CD14-positive monocyte (primary cell): ENCODE data around the gene GRIK4. TPM values are rescaled to one million over a fixed set of nuclear protein-coding genes. Genes with fewer than 3 reads are reported as not detected.

ENCODE experiments used
- DNase-seq, 3 donors: peaks; one replicate each; pipeline ENCODE4 v3.0.0-alpha.2; 2011 to 2022
- H2AFZ ChIP-seq: 2 replicates; pipeline ENCODE4 v1.6.0; 2012; ENCODE audit warnings: mild to moderate bottlenecking, low read depth, low read length, inconsistent platforms; ENCODE audit not compliant: insufficient read depth, poor library complexity, severe bottlenecking
- H3K27ac ChIP-seq, 2 donors: 1 replicate in 1 of 2; 2 replicates in 1 of 2; pipeline ENCODE4 v1.5.1; 2012 to 2013; ENCODE audit warnings: low read length in 2 of 2, control low read depth in 1 of 2, inconsistent platforms in 1 of 2, low read depth in 1 of 2, mild to moderate bottlenecking in 1 of 2
- H3K27me3 ChIP-seq, 2 donors: one replicate each; pipeline versions ENCODE4 v1.6.0 to v1.6.1; 2011 to 2013; ENCODE audit warnings: low read length in 2 of 2; ENCODE audit not compliant: control insufficient read depth in 2 of 2, insufficient read depth in 2 of 2
- H3K36me3 ChIP-seq, 2 donors: replicated peaks in 1 of 2; 1 replicate in 1 of 2; 2 replicates in 1 of 2; pipeline versions ENCODE4 v1.5.1 to v1.6.1; 2012 to 2013; ENCODE audit warnings: low read length in 2 of 2, control low read depth in 1 of 2, inconsistent platforms in 1 of 2, mild to moderate bottlenecking in 1 of 2; ENCODE audit not compliant: insufficient read depth in 2 of 2, control insufficient read depth in 1 of 2
- H3K4me1 ChIP-seq, 2 donors: 1 replicate in 1 of 2; 2 replicates in 1 of 2; pipeline versions ENCODE4 v1.5.1 to v1.6.1; 2012 to 2013; ENCODE audit warnings: low read length in 2 of 2, control low read depth in 1 of 2, inconsistent platforms in 1 of 2, mild to moderate bottlenecking in 1 of 2, moderate library complexity in 1 of 2; ENCODE audit not compliant: insufficient read depth in 2 of 2, control insufficient read depth in 1 of 2
- H3K4me2 ChIP-seq: replicated peaks from 2 replicates; pipeline ENCODE3; 2012; ENCODE audit warnings: low read length, moderate library complexity, mild to moderate bottlenecking; ENCODE audit not compliant: poor library complexity, severe bottlenecking; ENCODE audit errors: extremely low read depth
- H3K4me3 ChIP-seq, 3 experiments: fragments of 200-600 bp in 1 of 3; sonication (generic) in 1 of 3; replicated peaks in 1 of 3; 1 replicate in 2 of 3; 2 replicates in 1 of 3; pipeline ENCODE4 v1.5.1; 2011 to 2013; ENCODE audit warnings: low read length in 3 of 3, mild to moderate bottlenecking in 3 of 3, control low read depth in 2 of 3, low read depth in 2 of 3, inconsistent platforms in 1 of 3, moderate library complexity in 1 of 3
- H3K79me2 ChIP-seq: 2 replicates; pipeline ENCODE4 v1.6.0; 2012; ENCODE audit warnings: mild to moderate bottlenecking, control low read depth, inconsistent platforms, low read length, moderate library complexity; ENCODE audit not compliant: insufficient read depth
- H3K9ac ChIP-seq: 2 replicates; pipeline ENCODE4 v1.6.0; 2017; ENCODE audit warnings: low read length, mild to moderate bottlenecking; ENCODE audit not compliant: insufficient read depth, poor library complexity, severe bottlenecking
- H3K9me3 ChIP-seq, 2 donors: replicated peaks in 1 of 2; 1 replicate in 1 of 2; 2 replicates in 1 of 2; pipeline versions ENCODE4 v1.5.1 to v1.6.1; 2012 to 2013; ENCODE audit warnings: low read length in 2 of 2, control low read depth in 1 of 2; ENCODE audit not compliant: control insufficient read depth in 1 of 2, insufficient read depth in 1 of 2
- H4K20me1 ChIP-seq: 2 replicates; pipeline ENCODE4 v1.6.0; 2012; ENCODE audit warnings: mild to moderate bottlenecking, low read length, control low read depth, moderate library complexity; ENCODE audit not compliant: insufficient read depth
- H3K27ac Mint-ChIP-seq, 7 donors: one replicate each; pipeline ENCODE4 v1.8.0; 2020; ENCODE audit warnings: mild to moderate bottlenecking in 7 of 7, mixed read lengths in 7 of 7, moderate library complexity in 6 of 7, inconsistent platforms in 2 of 7
- H3K27me3 Mint-ChIP-seq, 3 donors: one replicate each; pipeline ENCODE4 v1.8.0; 2021 to 2022; ENCODE audit warnings: low read depth in 3 of 3, mild to moderate bottlenecking in 3 of 3, mixed read lengths in 3 of 3, moderate library complexity in 3 of 3, inconsistent platforms in 1 of 3
- H3K36me3 Mint-ChIP-seq, 2 donors: one replicate each; pipeline ENCODE4 v1.8.0; 2020; ENCODE audit warnings: mixed read lengths in 2 of 2, inconsistent platforms in 1 of 2, mild to moderate bottlenecking in 1 of 2
- H3K4me1 Mint-ChIP-seq: one replicate; pipeline ENCODE4 v1.8.0; 2020; ENCODE audit warnings: mild to moderate bottlenecking, mixed read lengths
- H3K4me3 Mint-ChIP-seq, 2 donors: one replicate each; pipeline ENCODE4 v1.8.0; 2020; ENCODE audit warnings: mild to moderate bottlenecking in 2 of 2, mixed read lengths in 2 of 2, moderate library complexity in 1 of 2
- H3K9me3 Mint-ChIP-seq, 7 donors: one replicate each; pipeline ENCODE4 v1.8.0; 2020 to 2022; ENCODE audit warnings: mixed read lengths in 7 of 7, mild to moderate bottlenecking in 6 of 7, moderate library complexity in 6 of 7, inconsistent platforms in 2 of 7
- CTCF ChIP-seq: fragments of 200-600 bp; IDR thresholded peaks from one replicate; pipeline ENCODE4 v1.8.0; 2022; ENCODE audit warnings: antibody characterized with exemption, mild to moderate bottlenecking
- WGBS: methylation state at CpG from one replicate; pipeline ENCODE4 v1.1.5; 2013; ENCODE audit warnings: missing lambda C conversion rate; ENCODE audit not compliant: insufficient coverage; 5-methylcytosine and 5-hydroxymethylcytosine counted together
- intact Hi-C, 2 donors: fragments of 100-400 bp; cut with micrococcal nuclease; formaldehyde crosslinking; loops; one replicate each; pipeline versions ENCODE4 v1.15.0 to v1.15.1; 2023
- polyA plus RNA-seq, 3 donors: library from polyadenylated mRNA; depleted of rRNA in 1 of 3; unstranded in 2 of 3; stranded (reverse) in 1 of 3; fragments of 300-500 nt in 2 of 3; fragments of >200 nt in 1 of 3; fragmentation: Illumina TruSeq in 2 of 3; gene quantifications; 1 replicate in 2 of 3; 2 replicates in 1 of 3; pipeline ENCODE4 v1.2.3, GENCODE V29; 2012 to 2021

Gene GRIK4
- polyA plus RNA-seq, 3 donors = not detected

GRCh38 chr11:120561286-120561685, 49.7 kb downstream of the GRIK4 start:
- WGBS = 91% methylated on average over 5 of the region's 11 CpGs
- peaks cover 33 to 51% (median 36%) of the 10 kb centered on the region in 3 donors for H3K27me3 Mint-ChIP-seq
- H3K4me3 Mint-ChIP-seq = no peak overlapping the region

GRCh38 chr11:120562806-120563425, 51.4 kb downstream of the GRIK4 start:
- no peak overlapping the region for H3K27ac Mint-ChIP-seq
- H3K4me3 Mint-ChIP-seq = peak overlapping the region in 1 of 2 donors; percentile 84
- Histone ChIP-seq H3K4me2 (no peak overlapping the region), H3K4me3 (no peak overlapping the region), H4K20me1 (no peaks in the 10 kb centered on the region), H3K27me3 (peaks cover 25 to 44% of the 10 kb centered on the region in 2 donors), H3K9me3 (no peaks in the 10 kb centered on the region), H3K9ac (no peak overlapping the region), H3K27ac (no peak overlapping the region), H2AFZ (no peak overlapping the region), H3K79me2 (no peaks in the 10 kb centered on the region), H3K36me3 (no peaks in the 10 kb centered on the region), H3K4me1 (no peaks in the 10 kb centered on the region)
- no peaks in the 10 kb centered on the region for H3K36me3 Mint-ChIP-seq
- intact Hi-C loops = no loop called here
- no peaks in the 10 kb centered on the region for H3K4me1 Mint-ChIP-seq
- H3K27me3 Mint-ChIP-seq = peaks cover 35 to 61% (median 42%) of the 10 kb centered on the region in 3 donors
- no peak for TF ChIP-seq CTCF
- DNase-seq = no peak
- H3K9me3 Mint-ChIP-seq = peaks cover 0 to 3% (median 0%) of the 10 kb centered on the region in 7 donors
- WGBS = 91% methylated on average over 7 of the region's 9 CpGs

More at GRCh38 chr11:120561286-120561685, 49.7 kb downstream of the GRIK4 start:
- no peaks in the 10 kb centered on the region for H3K79me2 ChIP-seq
- peak overlapping the region in 1 of 7 donors; percentile 30 for H3K27ac Mint-ChIP-seq
- H3K9me3 ChIP-seq = no peaks in the 10 kb centered on the region
- no peaks in the 10 kb centered on the region for H3K4me1 Mint-ChIP-seq
- H3K9me3 Mint-ChIP-seq = peaks cover 0 to 3% (median 0%) of the 10 kb centered on the region in 7 donors
- no peaks in the 10 kb centered on the region for H3K36me3 Mint-ChIP-seq
- H4K20me1 ChIP-seq = no peaks in the 10 kb centered on the region
- no peaks in the 10 kb centered on the region for H3K4me1 ChIP-seq
- no peak overlapping the region for H3K4me3 ChIP-seq
- H3K27me3 ChIP-seq = peaks cover 24 to 42% of the 10 kb centered on the region in 2 donors
- no peak overlapping the region for H3K4me2 ChIP-seq
- intact Hi-C loops = no loop called here
- no peak overlapping the region for H3K27ac ChIP-seq
- no peaks in the 10 kb centered on the region for H3K36me3 ChIP-seq
- no peak for TF ChIP-seq CTCF
- H2AFZ ChIP-seq = no peak overlapping the region
- no peak overlapping the region for H3K9ac ChIP-seq
- DNase-seq = no peak
